ENCODE results near the gene ACER2.

DNA sequence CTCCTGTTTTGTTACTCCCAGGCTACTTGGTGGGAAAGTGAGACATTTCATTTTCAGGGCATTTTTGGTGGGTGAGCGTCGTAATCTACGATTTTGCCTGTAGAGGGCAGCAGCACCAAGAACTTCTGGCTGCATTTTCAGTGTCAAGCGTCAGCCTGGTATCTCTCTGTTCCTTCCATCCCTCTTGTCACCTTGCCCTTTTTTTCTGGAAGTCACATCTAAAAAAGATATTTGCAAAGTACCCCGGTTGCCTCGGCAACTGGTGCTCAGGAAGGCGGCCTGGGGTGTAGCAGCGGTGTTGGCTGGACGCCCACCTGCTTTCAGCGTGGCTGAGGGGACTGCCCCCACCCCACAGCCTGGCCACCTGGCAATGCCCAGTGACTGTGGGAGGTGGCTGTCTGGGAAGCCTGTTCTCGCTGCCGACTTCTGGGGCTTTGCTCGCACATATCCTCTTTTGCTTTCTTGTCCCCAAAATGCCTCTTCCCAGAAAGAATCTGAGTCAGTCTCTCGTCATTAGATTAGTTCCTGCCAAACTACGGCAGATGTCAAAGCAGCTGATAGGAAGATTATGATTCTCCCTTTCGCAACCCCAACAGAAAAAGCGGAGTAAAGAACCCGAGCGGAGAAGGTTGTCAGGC, 84.5 kb downstream of the ACER2 start:
- TF ChIP-seq, protein P1, sequence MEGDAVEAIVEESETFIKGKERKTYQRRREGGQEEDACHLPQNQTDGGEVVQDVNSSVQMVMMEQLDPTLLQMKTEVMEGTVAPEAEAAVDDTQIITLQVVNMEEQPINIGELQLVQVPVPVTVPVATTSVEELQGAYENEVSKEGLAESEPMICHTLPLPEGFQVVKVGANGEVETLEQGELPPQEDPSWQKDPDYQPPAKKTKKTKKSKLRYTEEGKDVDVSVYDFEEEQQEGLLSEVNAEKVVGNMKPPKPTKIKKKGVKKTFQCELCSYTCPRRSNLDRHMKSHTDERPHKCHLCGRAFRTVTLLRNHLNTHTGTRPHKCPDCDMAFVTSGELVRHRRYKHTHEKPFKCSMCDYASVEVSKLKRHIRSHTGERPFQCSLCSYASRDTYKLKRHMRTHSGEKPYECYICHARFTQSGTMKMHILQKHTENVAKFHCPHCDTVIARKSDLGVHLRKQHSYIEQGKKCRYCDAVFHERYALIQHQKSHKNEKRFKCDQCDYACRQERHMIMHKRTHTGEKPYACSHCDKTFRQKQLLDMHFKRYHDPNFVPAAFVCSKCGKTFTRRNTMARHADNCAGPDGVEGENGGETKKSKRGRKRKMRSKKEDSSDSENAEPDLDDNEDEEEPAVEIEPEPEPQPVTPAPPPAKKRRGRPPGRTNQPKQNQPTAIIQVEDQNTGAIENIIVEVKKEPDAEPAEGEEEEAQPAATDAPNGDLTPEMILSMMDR (IDR thresholded peaks at IDR 0.05; ENCODE audit: low read length): peak; percentile 75
- TF ChIP-seq EZH2 (IDR thresholded peaks at IDR 0.05; ENCODE audit: borderline replicate concordance, low read length): no peak
